EH (cell line): ENCODE results near the gene TLE6.
"Not testable (repeated sequence)": the region's sequence is repeated elsewhere in the genome, so short reads cannot be mapped to it uniquely, and the experiment has no call there.

Experiments used
- DNase-seq: peaks from one replicate; pipeline ENCODE4 v3.0.0-alpha.2; 2015; ENCODE audit warnings: low read depth

TLE6 gene

GRCh38 chr19:2974342-2975041 is 2.9 kb upstream of the TLE6 start:
- no peak for DNase-seq

- no peak for DNase-seq
Observed at GRCh38 chr19:2976609-2977000, 759 bp upstream of the TLE6 start.

GRCh38 chr19:2977746-2978138 is 378 bp downstream of the TLE6 start:
- no peak for DNase-seq

GRCh38 chr19:2978166-2978767 is 903 bp downstream of the TLE6 start:
- DNase-seq = no peak

GRCh38 chr19:2978772-2979171 is 1.4 kb downstream of the TLE6 start:
- no peak for DNase-seq

GRCh38 chr19:2981898-2982297 is 4.5 kb downstream of the TLE6 start:
- DNase-seq = no peak

- DNase-seq = no peak
Observed at GRCh38 chr19:2982561-2982960, 5.2 kb downstream of the TLE6 start.

GRCh38 chr19:2982983-2983350 is 5.6 kb downstream of the TLE6 start:
- peak; percentile 84 for DNase-seq

- peak; percentile 59 for DNase-seq
Observed at GRCh38 chr19:2983351-2984214, 6.2 kb downstream of the TLE6 start.

GRCh38 chr19:2984215-2984528 is 6.8 kb downstream of the TLE6 start:
- no peak for DNase-seq

- DNase-seq = no peak
Observed at GRCh38 chr19:2986951-2987524, 9.7 kb downstream of the TLE6 start.

GRCh38 chr19:2987797-2988196 is 10.4 kb downstream of the TLE6 start:
- no peak for DNase-seq

GRCh38 chr19:2988568-2988967 is 11.2 kb downstream of the TLE6 start:
- DNase-seq = no peak

GRCh38 chr19:2989236-2989946 is 12.0 kb downstream of the TLE6 start:
- no peak for DNase-seq

- not testable (repeated sequence) for DNase-seq
Observed at GRCh38 chr19:2992333-2992732, 15.0 kb downstream of the TLE6 start.

- no peak for DNase-seq
Observed at GRCh38 chr19:2992958-2993357, 15.6 kb downstream of the TLE6 start.

GRCh38 chr19:2993579-2993978 is 16.2 kb downstream of the TLE6 start:
- no peak for DNase-seq

- DNase-seq = no peak
Observed at GRCh38 chr19:2994588-2995131, 17.3 kb downstream of the TLE6 start.

GRCh38 chr19:2997720-2998119 is 20.4 kb downstream of the TLE6 start:
- DNase-seq = no peak

GRCh38 chr19:2998642-2999041 is 21.3 kb downstream of the TLE6 start:
- DNase-seq = no peak

- no peak for DNase-seq
Observed at GRCh38 chr19:3001235-3001800, 24.0 kb downstream of the TLE6 start.

- DNase-seq = no peak
Observed at GRCh38 chr19:3003046-3003445, 25.7 kb downstream of the TLE6 start.
